Measurements from ENCODE around the gene FARP2.

DNA sequence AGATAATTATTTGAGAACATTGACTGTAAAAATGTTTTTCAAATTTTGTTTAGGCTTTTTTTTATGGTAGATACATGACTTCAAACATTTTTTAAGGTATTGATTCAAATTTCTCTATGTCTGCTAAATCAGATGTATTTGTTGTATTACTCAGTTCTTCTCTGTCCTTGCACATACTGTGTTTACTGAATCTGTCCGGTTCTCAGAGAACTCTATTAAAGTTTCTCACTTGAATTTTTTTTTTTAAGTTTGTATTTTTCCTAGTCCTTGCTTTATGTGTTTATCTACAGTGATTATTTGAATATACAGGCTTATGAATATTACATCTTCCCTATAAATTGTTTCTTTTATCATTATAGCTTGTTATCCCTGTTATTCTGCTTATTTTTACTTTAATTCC lies 35.1 kb upstream of the FARP2 start:
- no peak for TF ChIP-seq POLR2A (IDR thresholded peaks at IDR 0.05)
- TF ChIP-seq, protein P1, sequence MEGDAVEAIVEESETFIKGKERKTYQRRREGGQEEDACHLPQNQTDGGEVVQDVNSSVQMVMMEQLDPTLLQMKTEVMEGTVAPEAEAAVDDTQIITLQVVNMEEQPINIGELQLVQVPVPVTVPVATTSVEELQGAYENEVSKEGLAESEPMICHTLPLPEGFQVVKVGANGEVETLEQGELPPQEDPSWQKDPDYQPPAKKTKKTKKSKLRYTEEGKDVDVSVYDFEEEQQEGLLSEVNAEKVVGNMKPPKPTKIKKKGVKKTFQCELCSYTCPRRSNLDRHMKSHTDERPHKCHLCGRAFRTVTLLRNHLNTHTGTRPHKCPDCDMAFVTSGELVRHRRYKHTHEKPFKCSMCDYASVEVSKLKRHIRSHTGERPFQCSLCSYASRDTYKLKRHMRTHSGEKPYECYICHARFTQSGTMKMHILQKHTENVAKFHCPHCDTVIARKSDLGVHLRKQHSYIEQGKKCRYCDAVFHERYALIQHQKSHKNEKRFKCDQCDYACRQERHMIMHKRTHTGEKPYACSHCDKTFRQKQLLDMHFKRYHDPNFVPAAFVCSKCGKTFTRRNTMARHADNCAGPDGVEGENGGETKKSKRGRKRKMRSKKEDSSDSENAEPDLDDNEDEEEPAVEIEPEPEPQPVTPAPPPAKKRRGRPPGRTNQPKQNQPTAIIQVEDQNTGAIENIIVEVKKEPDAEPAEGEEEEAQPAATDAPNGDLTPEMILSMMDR (IDR thresholded peaks at IDR 0.05): no peak
